Neural cell (in vitro differentiated cells): ENCODE measurements around the gene SLC1A3. TPM values are rescaled to one million over a fixed set of nuclear protein-coding genes. Genes with fewer than 3 reads are reported as not detected.

Source experiments
- H2AFZ ChIP-seq: fragments of 200-600, 300-800 bp; sonication (generic), shearing (Covaris generic); 2 replicates; pipeline ENCODE4 v1.6.0; 2014; ENCODE audit warnings: low read depth, mild to moderate bottlenecking, antibody characterized with exemption, low read length, moderate library complexity
- H3F3A ChIP-seq: fragments of 200-600 bp; shearing (Covaris generic); 2 replicates; pipeline ENCODE4 v1.6.1; 2016; ENCODE audit warnings: mild to moderate bottlenecking, moderate library complexity, mixed read lengths, antibody characterized with exemption, low read length; ENCODE audit not compliant: insufficient read depth, poor library complexity, severe bottlenecking
- H3K27ac ChIP-seq: fragments of 200-600, 300-800 bp; sonication (generic), shearing (Covaris generic); 2 replicates; pipeline ENCODE4 v1.5.1; 2014; ENCODE audit warnings: mild to moderate bottlenecking, low read length, moderate library complexity
- H3K27me3 ChIP-seq: fragments of 300-800, 200-600 bp; sonication (generic), shearing (Covaris generic); 2 replicates; pipeline ENCODE4 v1.6.0; 2014; ENCODE audit warnings: mild to moderate bottlenecking, low read depth, low read length, moderate library complexity; ENCODE audit not compliant: insufficient read depth
- H3K36me3 ChIP-seq: fragments of 300-800, 200-600 bp; sonication (generic), shearing (Covaris generic); 2 replicates; pipeline ENCODE4 v1.5.1; 2014; ENCODE audit warnings: mild to moderate bottlenecking, antibody characterized with exemption, low read length, moderate library complexity; ENCODE audit not compliant: insufficient read depth
- H3K4me2 ChIP-seq: fragments of 300-800, 200-600 bp; sonication (generic), shearing (Covaris generic); 2 replicates; pipeline ENCODE4 v1.6.0; 2014; ENCODE audit warnings: mild to moderate bottlenecking, low read length
- H3K4me3 ChIP-seq: fragments of 300-800, 200-600 bp; sonication (generic), shearing (Covaris generic); 2 replicates; pipeline ENCODE4 v1.5.1; 2014; ENCODE audit warnings: mild to moderate bottlenecking, low read length, moderate library complexity
- H3K79me2 ChIP-seq: fragments of 200-600 bp; shearing (Covaris generic); replicated peaks from 2 replicates; pipeline ENCODE4 v1.6.0; 2014; ENCODE audit warnings: mild to moderate bottlenecking, low read length, moderate library complexity; ENCODE audit not compliant: insufficient read depth
- H3K9ac ChIP-seq: fragments of 300-800, 200-600 bp; sonication (generic), shearing (Covaris generic); 2 replicates; pipeline ENCODE4 v1.6.1; 2016; ENCODE audit warnings: mild to moderate bottlenecking, low read length, mixed read lengths
- H3K9me2 ChIP-seq: fragments of 200-600 bp; shearing (Covaris generic); 2 replicates; pipeline ENCODE4 v1.6.1; 2016; ENCODE audit warnings: mild to moderate bottlenecking, low read length, mixed read lengths; ENCODE audit not compliant: insufficient read depth
- H3K9me3 ChIP-seq: fragments of 200-600, 300-800 bp; sonication (generic), shearing (Covaris generic); 2 replicates; pipeline ENCODE4 v1.6.1; 2016; ENCODE audit warnings: mild to moderate bottlenecking, mixed run types, low read length, moderate library complexity, mixed read lengths
- H4K20me1 ChIP-seq: fragments of 200-600 bp; shearing (Covaris generic); 2 replicates; pipeline ENCODE4 v1.6.1; 2016; ENCODE audit warnings: mild to moderate bottlenecking, mixed run types; ENCODE audit not compliant: insufficient read depth
- EP300 ChIP-seq: fragments of 450-650 bp; conservative IDR thresholded peaks from 2 replicates; pipeline ENCODE4 v1.6.1; 2014; ENCODE audit warnings: antibody characterized with exemption, mild to moderate bottlenecking, moderate library complexity; ENCODE audit not compliant: poor library complexity, severe bottlenecking
- EZH2 ChIP-seq: fragments of 200-600, 300-800 bp; shearing (Covaris generic), sonication (generic); IDR thresholded peaks from 2 replicates; pipeline ENCODE4 v1.6.1; 2014; ENCODE audit warnings: antibody characterized with exemption, low read length, borderline replicate concordance, mild to moderate bottlenecking; ENCODE audit not compliant: insufficient read depth, poor library complexity, severe bottlenecking
- MXI1 ChIP-seq: fragments of 450-650 bp; conservative IDR thresholded peaks from 2 replicates; pipeline ENCODE4 v1.6.1; 2014; ENCODE audit warnings: antibody characterized with exemption, mild to moderate bottlenecking; ENCODE audit not compliant: poor library complexity, severe bottlenecking
- POLR2AphosphoS5 ChIP-seq: IDR thresholded peaks from 2 replicates; pipeline ENCODE4 v1.6.1; 2012
- RAD21 ChIP-seq: fragments of 450-650 bp; conservative IDR thresholded peaks from 2 replicates; pipeline ENCODE4 v1.6.1; 2014; ENCODE audit warnings: antibody characterized with exemption, mild to moderate bottlenecking, moderate library complexity
- SMC3 ChIP-seq: fragments of 450-650 bp; conservative IDR thresholded peaks from 2 replicates; pipeline ENCODE4 v1.6.1; 2014; ENCODE audit warnings: antibody characterized with exemption, mild to moderate bottlenecking, moderate library complexity; ENCODE audit not compliant: poor library complexity
- TAF1 ChIP-seq: IDR thresholded peaks from 2 replicates; pipeline ENCODE4 v1.6.1; 2012; ENCODE audit warnings: low read depth
- polyA plus RNA-seq: library from polyadenylated mRNA; depleted of rRNA; stranded (reverse); fragments of >200 nt; gene quantifications from 2 replicates; pipeline ENCODE4 v1.2.3, GENCODE V29; 2014
- TF ChIP-seq, protein P1 (sequence below): fragments of 450-650 bp; IDR thresholded peaks from 2 replicates; pipeline ENCODE4 v1.5.1; 2014; ENCODE audit warnings: antibody characterized with exemption, mild to moderate bottlenecking, moderate library complexity; ENCODE audit not compliant: poor library complexity, severe bottlenecking
- TF ChIP-seq, protein P2 (sequence below): IDR thresholded peaks from 2 replicates; pipeline ENCODE4 v1.6.1; 2012; ENCODE audit warnings: borderline replicate concordance

Gene SLC1A3
- polyA plus RNA-seq, 1 donor from 2014 or later, result 1.9 TPM

DNA sequence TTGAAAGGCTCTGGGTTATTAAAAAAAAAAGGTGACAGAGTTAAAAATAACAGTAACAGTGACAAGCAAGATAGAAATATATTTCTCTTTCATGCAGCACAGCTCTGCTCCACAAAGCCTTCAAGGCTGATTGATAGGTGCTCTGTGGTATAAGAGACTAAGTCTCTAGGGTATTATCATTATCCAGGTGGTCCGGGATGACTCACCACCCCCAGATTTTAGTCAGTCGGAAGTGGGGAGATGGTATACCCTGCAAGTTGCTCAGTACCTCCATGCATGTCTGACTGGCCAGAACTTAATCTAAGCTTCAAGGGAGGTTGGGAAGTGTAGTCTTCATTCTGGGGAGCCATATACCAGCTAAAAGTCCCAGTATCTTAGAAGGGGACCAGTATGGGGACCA, 76.1 kb downstream of the SLC1A3 start:
- Histone ChIP-seq H3K36me3 (no peaks in the 10 kb centered on the region), H4K20me1 (no peaks in the 10 kb centered on the region), H3K4me2 (no peak overlapping the region), H3K9ac (no peak overlapping the region), H3K4me3 (no peak overlapping the region), H3K79me2 (no peaks in the 10 kb centered on the region), H3K27me3 (no peaks in the 10 kb centered on the region), H3K9me2 (no peaks in the 10 kb centered on the region), H3F3A (no peaks in the 10 kb centered on the region), H3K27ac (no peak overlapping the region), H3K9me3 (no peaks in the 10 kb centered on the region), H2AFZ (no peak overlapping the region)
- TF ChIP-seq RAD21 (no peak), EZH2 (no peak), EP300 (no peak), SMC3 (no peak), TAF1 (no peak)
- TF ChIP-seq, protein P1, sequence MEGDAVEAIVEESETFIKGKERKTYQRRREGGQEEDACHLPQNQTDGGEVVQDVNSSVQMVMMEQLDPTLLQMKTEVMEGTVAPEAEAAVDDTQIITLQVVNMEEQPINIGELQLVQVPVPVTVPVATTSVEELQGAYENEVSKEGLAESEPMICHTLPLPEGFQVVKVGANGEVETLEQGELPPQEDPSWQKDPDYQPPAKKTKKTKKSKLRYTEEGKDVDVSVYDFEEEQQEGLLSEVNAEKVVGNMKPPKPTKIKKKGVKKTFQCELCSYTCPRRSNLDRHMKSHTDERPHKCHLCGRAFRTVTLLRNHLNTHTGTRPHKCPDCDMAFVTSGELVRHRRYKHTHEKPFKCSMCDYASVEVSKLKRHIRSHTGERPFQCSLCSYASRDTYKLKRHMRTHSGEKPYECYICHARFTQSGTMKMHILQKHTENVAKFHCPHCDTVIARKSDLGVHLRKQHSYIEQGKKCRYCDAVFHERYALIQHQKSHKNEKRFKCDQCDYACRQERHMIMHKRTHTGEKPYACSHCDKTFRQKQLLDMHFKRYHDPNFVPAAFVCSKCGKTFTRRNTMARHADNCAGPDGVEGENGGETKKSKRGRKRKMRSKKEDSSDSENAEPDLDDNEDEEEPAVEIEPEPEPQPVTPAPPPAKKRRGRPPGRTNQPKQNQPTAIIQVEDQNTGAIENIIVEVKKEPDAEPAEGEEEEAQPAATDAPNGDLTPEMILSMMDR, result no peak
- TF ChIP-seq, protein P2, sequence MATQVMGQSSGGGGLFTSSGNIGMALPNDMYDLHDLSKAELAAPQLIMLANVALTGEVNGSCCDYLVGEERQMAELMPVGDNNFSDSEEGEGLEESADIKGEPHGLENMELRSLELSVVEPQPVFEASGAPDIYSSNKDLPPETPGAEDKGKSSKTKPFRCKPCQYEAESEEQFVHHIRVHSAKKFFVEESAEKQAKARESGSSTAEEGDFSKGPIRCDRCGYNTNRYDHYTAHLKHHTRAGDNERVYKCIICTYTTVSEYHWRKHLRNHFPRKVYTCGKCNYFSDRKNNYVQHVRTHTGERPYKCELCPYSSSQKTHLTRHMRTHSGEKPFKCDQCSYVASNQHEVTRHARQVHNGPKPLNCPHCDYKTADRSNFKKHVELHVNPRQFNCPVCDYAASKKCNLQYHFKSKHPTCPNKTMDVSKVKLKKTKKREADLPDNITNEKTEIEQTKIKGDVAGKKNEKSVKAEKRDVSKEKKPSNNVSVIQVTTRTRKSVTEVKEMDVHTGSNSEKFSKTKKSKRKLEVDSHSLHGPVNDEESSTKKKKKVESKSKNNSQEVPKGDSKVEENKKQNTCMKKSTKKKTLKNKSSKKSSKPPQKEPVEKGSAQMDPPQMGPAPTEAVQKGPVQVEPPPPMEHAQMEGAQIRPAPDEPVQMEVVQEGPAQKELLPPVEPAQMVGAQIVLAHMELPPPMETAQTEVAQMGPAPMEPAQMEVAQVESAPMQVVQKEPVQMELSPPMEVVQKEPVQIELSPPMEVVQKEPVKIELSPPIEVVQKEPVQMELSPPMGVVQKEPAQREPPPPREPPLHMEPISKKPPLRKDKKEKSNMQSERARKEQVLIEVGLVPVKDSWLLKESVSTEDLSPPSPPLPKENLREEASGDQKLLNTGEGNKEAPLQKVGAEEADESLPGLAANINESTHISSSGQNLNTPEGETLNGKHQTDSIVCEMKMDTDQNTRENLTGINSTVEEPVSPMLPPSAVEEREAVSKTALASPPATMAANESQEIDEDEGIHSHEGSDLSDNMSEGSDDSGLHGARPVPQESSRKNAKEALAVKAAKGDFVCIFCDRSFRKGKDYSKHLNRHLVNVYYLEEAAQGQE, result no peak

DNA sequence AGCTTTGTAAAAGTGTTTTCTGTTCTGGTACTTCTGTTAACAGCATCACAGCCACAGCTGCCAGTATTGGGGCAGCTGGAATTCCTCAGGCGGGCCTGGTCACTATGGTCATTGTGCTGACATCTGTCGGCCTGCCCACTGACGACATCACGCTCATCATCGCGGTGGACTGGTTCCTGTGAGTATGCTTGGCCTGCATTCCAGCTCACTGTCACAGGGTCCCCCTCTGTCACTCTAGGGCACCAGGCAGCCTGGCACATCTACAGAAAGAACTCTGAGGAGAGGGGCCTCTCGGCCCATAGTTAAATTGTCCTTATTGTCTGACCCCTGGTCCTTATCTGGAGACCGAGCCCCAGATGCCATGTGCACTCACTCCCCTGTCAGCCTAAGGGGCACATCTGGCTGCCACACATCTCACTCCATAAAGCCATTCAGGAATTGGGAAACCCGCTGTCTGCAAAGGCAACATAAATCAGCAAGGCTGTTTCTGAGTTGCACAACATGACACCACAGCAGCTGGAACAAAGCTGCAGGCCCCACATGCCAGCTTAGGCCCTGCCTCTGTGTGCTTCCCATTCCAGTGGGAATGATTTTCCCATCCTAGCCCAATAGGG, 77.5 kb downstream of the SLC1A3 start:
- Histone ChIP-seq H3F3A (no peaks in the 10 kb centered on the region), H3K79me2 (no peaks in the 10 kb centered on the region), H3K9me2 (no peaks in the 10 kb centered on the region), H3K4me2 (no peak overlapping the region), H2AFZ (no peak overlapping the region), H4K20me1 (no peaks in the 10 kb centered on the region), H3K27me3 (no peaks in the 10 kb centered on the region), H3K9ac (no peak overlapping the region), H3K4me3 (no peak overlapping the region), H3K9me3 (no peaks in the 10 kb centered on the region), H3K36me3 (no peaks in the 10 kb centered on the region), H3K27ac (no peak overlapping the region)
- TF ChIP-seq SMC3, result no peak
- TF ChIP-seq, protein P2, result no peak
- no peak for TF ChIP-seq RAD21
- TF ChIP-seq POLR2AphosphoS5, result no peak
- TF ChIP-seq, protein P1, result no peak
- TF ChIP-seq TAF1, result no peak
- no peak for TF ChIP-seq EP300
- no peak for TF ChIP-seq MXI1
- TF ChIP-seq EZH2, result no peak
